Uterus (tissue), 2 donors: ENCODE results near the gene DNAAF6.

Experiments used
- POLR2A ChIP-seq, 2 donors: fragments of 450-650 bp; IDR thresholded peaks; one replicate each; pipeline ENCODE4 v1.6.1; 2016; ENCODE audit warnings: antibody characterized with exemption in 2 of 2, mild to moderate bottlenecking in 1 of 2, moderate library complexity in 1 of 2
- TF ChIP-seq, protein P1 (sequence below), 4 experiments: fragments of 200-600 bp in 2 of 4; fragments of 450-650 bp in 2 of 4; sonication (generic) in 2 of 4; IDR thresholded peaks; one replicate each; pipeline ENCODE4 v1.5.1; 2016 to 2019; ENCODE audit warnings: antibody characterized with exemption in 4 of 4, mild to moderate bottlenecking in 2 of 4, moderate library complexity in 1 of 4

DNA sequence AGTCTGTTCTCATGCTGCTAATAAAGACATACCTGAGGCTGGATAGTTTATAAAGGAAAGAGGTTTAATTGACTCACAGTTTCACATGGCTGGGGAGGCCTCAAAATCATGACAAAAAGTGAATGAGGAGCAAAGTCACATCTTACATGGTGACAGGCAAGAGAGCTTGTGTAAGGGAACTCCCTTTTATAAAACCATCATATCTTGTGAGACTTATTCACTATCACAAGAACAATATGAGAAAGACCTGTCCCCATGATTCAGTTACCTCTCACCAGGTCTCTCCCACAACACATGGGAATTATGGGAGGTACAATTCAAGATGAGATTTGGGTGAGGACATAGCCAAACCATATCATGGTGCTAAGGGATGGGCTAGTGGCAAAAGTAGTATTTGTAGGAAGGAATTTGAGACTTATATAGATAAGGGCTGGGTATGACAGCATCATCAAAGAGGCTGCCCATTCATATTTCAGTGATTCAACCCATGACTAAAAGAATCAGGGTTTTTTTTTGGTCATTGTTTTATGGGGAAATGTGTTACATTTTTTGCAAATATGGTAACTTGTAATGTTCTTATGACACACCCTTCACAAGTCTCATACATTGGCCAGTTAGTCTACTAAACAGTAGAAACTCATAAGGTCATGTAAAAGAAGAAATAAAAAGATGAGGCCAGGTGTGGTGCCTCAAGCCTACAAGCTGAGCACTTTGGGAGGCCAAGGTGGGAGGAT is 34.9 kb upstream of the DNAAF6 start:
- TF ChIP-seq, protein P1, sequence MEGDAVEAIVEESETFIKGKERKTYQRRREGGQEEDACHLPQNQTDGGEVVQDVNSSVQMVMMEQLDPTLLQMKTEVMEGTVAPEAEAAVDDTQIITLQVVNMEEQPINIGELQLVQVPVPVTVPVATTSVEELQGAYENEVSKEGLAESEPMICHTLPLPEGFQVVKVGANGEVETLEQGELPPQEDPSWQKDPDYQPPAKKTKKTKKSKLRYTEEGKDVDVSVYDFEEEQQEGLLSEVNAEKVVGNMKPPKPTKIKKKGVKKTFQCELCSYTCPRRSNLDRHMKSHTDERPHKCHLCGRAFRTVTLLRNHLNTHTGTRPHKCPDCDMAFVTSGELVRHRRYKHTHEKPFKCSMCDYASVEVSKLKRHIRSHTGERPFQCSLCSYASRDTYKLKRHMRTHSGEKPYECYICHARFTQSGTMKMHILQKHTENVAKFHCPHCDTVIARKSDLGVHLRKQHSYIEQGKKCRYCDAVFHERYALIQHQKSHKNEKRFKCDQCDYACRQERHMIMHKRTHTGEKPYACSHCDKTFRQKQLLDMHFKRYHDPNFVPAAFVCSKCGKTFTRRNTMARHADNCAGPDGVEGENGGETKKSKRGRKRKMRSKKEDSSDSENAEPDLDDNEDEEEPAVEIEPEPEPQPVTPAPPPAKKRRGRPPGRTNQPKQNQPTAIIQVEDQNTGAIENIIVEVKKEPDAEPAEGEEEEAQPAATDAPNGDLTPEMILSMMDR (IDR thresholded peaks at IDR 0.05): no peak
- TF ChIP-seq POLR2A (IDR thresholded peaks at IDR 0.05): no peak
